Caco-2 (cell line): Measurements from ENCODE around the gene CYP4F12. TPM values are rescaled to one million over a fixed set of nuclear protein-coding genes. Genes with fewer than 3 reads are reported as not detected.

Experiments used
- BruUV-seq: library from RNA; stranded (reverse); fragments of 400-500 nt; replicated peaks from 2 replicates; lab custom pipeline; 2021; lab: Mats Ljungman, UMichigan
- CTCF ChIA-PET: fragments of 300-600 bp; sonication (Branson Sonifier 250); formaldehyde crosslinking; loops from one replicate; lab custom pipeline; 2022; ENCODE audit warnings: antibody characterized with exemption; lab: Charles Lee
- POLR2A ChIA-PET: fragments of 300-600 bp; sonication (Branson Sonifier 250); formaldehyde crosslinking; loops from one replicate; lab custom pipeline; 2022; ENCODE audit warnings: antibody characterized with exemption; lab: Charles Lee
- DNase-seq, 2 experiments: peaks; one replicate each; pipeline versions ENCODE4 v3.0.0 to v3.0.0-alpha.2; 2020 to 2022
- H3K27me3 ChIP-seq: replicated peaks from 2 replicates; pipeline ENCODE4 v1.6.0; 2011; ENCODE audit warnings: low read length; ENCODE audit not compliant: control insufficient read depth, insufficient read depth
- H3K36me3 ChIP-seq: 2 replicates; pipeline ENCODE4 v1.5.1; 2011; ENCODE audit warnings: low read length; ENCODE audit not compliant: control insufficient read depth, insufficient read depth
- H3K4me1 ChIP-seq: fragments of 250-450 bp; sonication (Bioruptor Pico); 2 replicates; pipeline ENCODE4 v1.5.1; 2020; ENCODE audit warnings: mild to moderate bottlenecking
- H3K4me3 ChIP-seq: 2 replicates; pipeline ENCODE4 v1.5.1; 2011; ENCODE audit warnings: low read depth, mild to moderate bottlenecking, control low read depth, low read length
- H3K9me3 ChIP-seq: fragments of 250-450 bp; sonication (Bioruptor Pico); 2 replicates; pipeline ENCODE4 v1.5.1; 2020; ENCODE audit warnings: mild to moderate bottlenecking, moderate library complexity
- H3K27ac Mint-ChIP-seq: one replicate; pipeline ENCODE4 v1.8.0; 2022; ENCODE audit warnings: mixed read lengths; ENCODE audit not compliant: unreplicated experiment
- H3K27me3 Mint-ChIP-seq: one replicate; pipeline ENCODE4 v1.8.0; 2022; ENCODE audit warnings: mixed read lengths; ENCODE audit not compliant: insufficient read depth, unreplicated experiment
- H3K36me3 Mint-ChIP-seq: one replicate; pipeline ENCODE4 v1.8.0; 2022; ENCODE audit warnings: mild to moderate bottlenecking, mixed read lengths; ENCODE audit not compliant: insufficient read depth, unreplicated experiment
- H3K4me1 Mint-ChIP-seq: one replicate; pipeline ENCODE4 v1.8.0; 2022; ENCODE audit warnings: low read depth, mixed read lengths; ENCODE audit not compliant: unreplicated experiment
- H3K4me3 Mint-ChIP-seq: one replicate; pipeline ENCODE4 v1.8.0; 2022; ENCODE audit warnings: mild to moderate bottlenecking, moderate library complexity, mixed read lengths; ENCODE audit not compliant: unreplicated experiment
- H3K9me3 Mint-ChIP-seq: one replicate; pipeline ENCODE4 v1.8.0; 2022; ENCODE audit warnings: mixed read lengths; ENCODE audit not compliant: unreplicated experiment
- CTCF ChIP-seq, 2 experiments: fragments of 200-600 bp in 1 of 2; IDR thresholded peaks; 1 replicate in 1 of 2; 2 replicates in 1 of 2; pipeline versions ENCODE4 v1.5.1 to v1.8.0; 2011 to 2022; ENCODE audit warnings: antibody characterized with exemption in 1 of 2, control low read depth in 1 of 2, inconsistent platforms in 1 of 2, low read depth in 1 of 2, low read length in 1 of 2, mild to moderate bottlenecking in 1 of 2, moderate library complexity in 1 of 2; ENCODE audit not compliant: insufficient read depth in 1 of 2, severe bottlenecking in 1 of 2, unreplicated experiment in 1 of 2
- intact Hi-C: fragments of 100-400 bp; cut with micrococcal nuclease; formaldehyde crosslinking; loops from one replicate; pipeline ENCODE4 v1.10.0; 2022; ENCODE audit not compliant: unreplicated experiment
- total RNA-seq: library from RNA; stranded (reverse); gene quantifications from 2 replicates; pipeline ENCODE4 v1.2.3, GENCODE V29; 2022

Gene CYP4F12
- total RNA-seq, 1 experiment from 2014 or later = 0.16 TPM

GRCh38 chr19:15633082-15633835 lies 39.6 kb upstream of the CYP4F12 start:
- Histone ChIP-seq H3K9me3 (no peaks in the 10 kb centered on the region), H3K36me3 (no peaks in the 10 kb centered on the region), H3K27me3 (no peaks in the 10 kb centered on the region; the same call in 1 of the 2 replicates), H3K4me1 (no peaks in the 10 kb centered on the region), H3K4me3 (no peak overlapping the region)
- BruUV-seq = no TSS peak
- DNase-seq = no peak
- Mint-ChIP-seq H3K4me3 (no peak overlapping the region), H3K27me3 (peaks cover 3% of the 10 kb centered on the region), H3K27ac (no peak overlapping the region), H3K4me1 (no peaks in the 10 kb centered on the region), H3K9me3 (no peaks in the 10 kb centered on the region), H3K36me3 (no peaks in the 10 kb centered on the region)
- TF ChIP-seq CTCF (IDR thresholded peaks at IDR 0.05; ENCODE audit: insufficient read depth in 1 of 2, low read depth in 1 of 2, low read length in 1 of 2, severe bottlenecking in 1 of 2, unreplicated experiment in 1 of 2) = no peak
- ChIA-PET CTCF (no interaction called here), POLR2A (no interaction called here)
- intact Hi-C loops = loop anchor here (5.0 kb wide), 1 partner anchor 549 kb away; no protein-coding TSS in a partner anchor

GRCh38 chr19:15634105-15634504 lies 38.8 kb upstream of the CYP4F12 start:
- H3K4me3 Mint-ChIP-seq = no peak overlapping the region
- no peaks in the 10 kb centered on the region for H3K36me3 Mint-ChIP-seq
- DNase-seq = no peak
- Histone ChIP-seq H3K9me3 (no peaks in the 10 kb centered on the region), H3K27me3 (no peaks in the 10 kb centered on the region; the same call in 1 of the 2 replicates), H3K4me3 (no peak overlapping the region), H3K4me1 (no peaks in the 10 kb centered on the region), H3K36me3 (no peaks in the 10 kb centered on the region)
- no peaks in the 10 kb centered on the region for H3K4me1 Mint-ChIP-seq
- intact Hi-C loops = loop anchor here (5.0 kb wide), 1 partner anchor 548 kb away; no protein-coding TSS in a partner anchor
- no TSS peak for BruUV-seq
- POLR2A ChIA-PET = no interaction called here
- H3K27ac Mint-ChIP-seq = no peak overlapping the region
- no peak for TF ChIP-seq CTCF (IDR thresholded peaks at IDR 0.05; ENCODE audit: insufficient read depth in 1 of 2, low read depth in 1 of 2, low read length in 1 of 2, severe bottlenecking in 1 of 2, unreplicated experiment in 1 of 2)
- peaks cover 3% of the 10 kb centered on the region for H3K27me3 Mint-ChIP-seq
- CTCF ChIA-PET = no interaction called here
- no peaks in the 10 kb centered on the region for H3K9me3 Mint-ChIP-seq

- no peaks in the 10 kb centered on the region for H3K9me3 ChIP-seq
- CTCF ChIA-PET = no interaction called here
- POLR2A ChIA-PET = no interaction called here
- H3K36me3 ChIP-seq = no peaks in the 10 kb centered on the region
- no TSS peak for BruUV-seq
- no peak for TF ChIP-seq CTCF (IDR thresholded peaks at IDR 0.05; ENCODE audit: insufficient read depth in 1 of 2, low read depth in 1 of 2, low read length in 1 of 2, severe bottlenecking in 1 of 2, unreplicated experiment in 1 of 2)
- Mint-ChIP-seq H3K4me1 (no peaks in the 10 kb centered on the region), H3K36me3 (no peaks in the 10 kb centered on the region), H3K27me3 (peaks cover 3% of the 10 kb centered on the region), H3K4me3 (no peak overlapping the region), H3K9me3 (no peaks in the 10 kb centered on the region), H3K27ac (no peak overlapping the region)
- intact Hi-C loops = no loop called here
- H3K27me3 ChIP-seq = no peaks in the 10 kb centered on the region; the same call in 1 of the 2 replicates
- no peak overlapping the region for H3K4me3 ChIP-seq
- DNase-seq = no peak
- no peaks in the 10 kb centered on the region for H3K4me1 ChIP-seq
These were observed 37.7 kb upstream of the CYP4F12 start for GRCh38 chr19:15635016-15635805.
